Erythroblast (primary cell): Measurements from ENCODE around the gene LAMA4.
"Not testable (repeated sequence)": the region's sequence is repeated elsewhere in the genome, so short reads cannot be mapped to it uniquely, and the experiment has no call there.

Experiments used
- GATA1 ChIP-seq: IDR thresholded peaks from 2 replicates; pipeline ENCODE4 v1.6.1; 2011; ENCODE audit warnings: low read depth, mild to moderate bottlenecking, control low read depth, low read length, moderate library complexity
- POLR2A ChIP-seq: IDR thresholded peaks from 2 replicates; pipeline ENCODE4 v1.6.1; 2011; ENCODE audit warnings: mild to moderate bottlenecking, low read length

GRCh38 chr6:112106026-112106425, 148.3 kb downstream of the LAMA4 start:
- not testable (repeated sequence) for TF ChIP-seq POLR2A, GATA1
